Liver (tissue), 9 donors: Measurements from ENCODE around the gene HIVEP3. TPM values are rescaled to one million over a fixed set of nuclear protein-coding genes. Genes with fewer than 3 reads are reported as not detected.

ENCODE experiments used
- DNase-seq: peaks from one replicate; pipeline ENCODE4 v3.0.0-alpha.2; 2017; ENCODE audit warnings: low spot score
- H3K27ac ChIP-seq, 2 donors: one replicate each; pipeline ENCODE4 v1.7.0; 2013; ENCODE audit warnings: inconsistent platforms in 2 of 2, low read length in 2 of 2, control low read depth in 1 of 2, low read depth in 1 of 2, mild to moderate bottlenecking in 1 of 2
- H3K27me3 ChIP-seq, 4 donors: one replicate each; pipeline versions ENCODE4 v1.6.1 to v1.7.0; 2013; ENCODE audit warnings: low read length in 3 of 4, inconsistent platforms in 1 of 4, mild to moderate bottlenecking in 1 of 4, moderate library complexity in 1 of 4; ENCODE audit not compliant: control insufficient read depth in 4 of 4, insufficient read depth in 4 of 4
- H3K36me3 ChIP-seq, 4 donors: one replicate each; pipeline versions ENCODE4 v1.6.1 to v1.7.0; 2013; ENCODE audit warnings: low read length in 3 of 4, mild to moderate bottlenecking in 3 of 4, low read depth in 1 of 4, moderate library complexity in 1 of 4; ENCODE audit not compliant: control insufficient read depth in 4 of 4, insufficient read depth in 3 of 4
- H3K4me1 ChIP-seq, 4 donors: one replicate each; pipeline versions ENCODE4 v1.6.1 to v1.7.0; 2013; ENCODE audit warnings: low read length in 3 of 4, mild to moderate bottlenecking in 3 of 4, moderate library complexity in 1 of 4; ENCODE audit not compliant: control insufficient read depth in 4 of 4, insufficient read depth in 4 of 4
- H3K4me3 ChIP-seq, 3 donors: one replicate each; pipeline versions ENCODE4 v1.6.1 to v1.7.0; 2013; ENCODE audit warnings: low read length in 3 of 3, control low read depth in 1 of 3, low read depth in 1 of 3, mild to moderate bottlenecking in 1 of 3
- H3K9ac ChIP-seq, 2 donors: one replicate each; pipeline ENCODE4 v1.7.0; 2013; ENCODE audit warnings: low read length in 2 of 2, mild to moderate bottlenecking in 2 of 2, moderate library complexity in 2 of 2, control low read depth in 1 of 2, low read depth in 1 of 2
- H3K9me3 ChIP-seq, 4 donors: one replicate each; pipeline versions ENCODE4 v1.6.1 to v1.7.0; 2013; ENCODE audit warnings: low read length in 3 of 4; ENCODE audit not compliant: control insufficient read depth in 4 of 4
- ATF3 ChIP-seq: IDR thresholded peaks from 2 replicates; pipeline ENCODE4 v1.6.1; 2016; ENCODE audit warnings: antibody characterized with exemption
- CTCF ChIP-seq: fragments of 150-350 bp; IDR thresholded peaks from 2 replicates; pipeline ENCODE4 v1.5.1; 2017; ENCODE audit warnings: improper control_type of control experiment, low read depth, low read length; ENCODE audit not compliant: missing input control
- EGR1 ChIP-seq, 2 donors: IDR thresholded peaks; 2 replicates each; pipeline ENCODE4 v1.6.1; 2016 to 2018; ENCODE audit warnings: antibody characterized with exemption in 2 of 2, low read depth in 2 of 2
- FOXA1 ChIP-seq: IDR thresholded peaks from 2 replicates; pipeline ENCODE4 v1.6.1; 2016; ENCODE audit warnings: antibody characterized with exemption
- FOXA2 ChIP-seq: IDR thresholded peaks from 2 replicates; pipeline ENCODE4 v1.6.1; 2016; ENCODE audit warnings: antibody characterized with exemption
- GABPA ChIP-seq, 2 donors: IDR thresholded peaks in 1 of 2; conservative IDR thresholded peaks in 1 of 2; 2 replicates each; pipeline ENCODE4 v1.6.1; 2016; ENCODE audit warnings: antibody characterized with exemption in 2 of 2, mild to moderate bottlenecking in 1 of 2, moderate library complexity in 1 of 2
- HNF4A ChIP-seq, 2 donors: conservative IDR thresholded peaks; 2 replicates each; pipeline ENCODE4 v1.6.1; 2016; ENCODE audit warnings: antibody characterized with exemption in 2 of 2, mild to moderate bottlenecking in 2 of 2
- HNF4G ChIP-seq: IDR thresholded peaks from 2 replicates; pipeline ENCODE4 v1.6.1; 2016; ENCODE audit warnings: antibody characterized with exemption
- RAD21 ChIP-seq, 2 donors: IDR thresholded peaks; 2 replicates each; pipeline ENCODE4 v1.6.1; 2016; ENCODE audit warnings: antibody characterized with exemption in 2 of 2, mild to moderate bottlenecking in 2 of 2
- REST ChIP-seq: IDR thresholded peaks from 2 replicates; pipeline ENCODE4 v1.6.1; 2016; ENCODE audit warnings: antibody characterized with exemption, mild to moderate bottlenecking
- RXRA ChIP-seq, 2 donors: IDR thresholded peaks; 2 replicates each; pipeline ENCODE4 v1.6.1; 2017 to 2018; ENCODE audit warnings: antibody characterized with exemption in 2 of 2, mild to moderate bottlenecking in 1 of 2
- SP1 ChIP-seq: IDR thresholded peaks from 2 replicates; pipeline ENCODE4 v1.6.1; 2018; ENCODE audit warnings: antibody characterized with exemption, mild to moderate bottlenecking
- YY1 ChIP-seq: IDR thresholded peaks from 2 replicates; pipeline ENCODE4 v1.6.1; 2016; ENCODE audit warnings: antibody characterized with exemption, mild to moderate bottlenecking
- WGBS: extraction: QIAGEN DNeasy Blood & Tissue Kit; methylation state at CpG from one replicate; pipeline ENCODE4 v1.1.7; 2013; 5-methylcytosine and 5-hydroxymethylcytosine counted together
- polyA plus RNA-seq, 2 donors: library from polyadenylated mRNA; stranded (reverse) in 1 of 2; unstranded in 1 of 2; fragments of 200-250 nt in 1 of 2; fragments of >200 nt in 1 of 2; fragmentation: Nextera tagmentation in 1 of 2; extraction: Ambion mirVana in 1 of 2; gene quantifications; one replicate each; pipeline versions ENCODE4 v1.2.1 to v1.2.3, GENCODE V29; 2013 to 2015
- total RNA-seq, 2 donors: library from RNA; depleted of rRNA; stranded (reverse); fragments of >200 nt; gene quantifications; one replicate each; pipeline ENCODE4 v1.2.3, GENCODE V29; 2014
- TF ChIP-seq, protein P1 (sequence below): IDR thresholded peaks from 2 replicates; pipeline ENCODE4 v1.6.1; 2016; ENCODE audit warnings: antibody characterized with exemption
- donor health status: healthy.
- donor health status: healthy.
- donor health status: healthy.
- donor health status: healthy.
- donor health status: healthy.

Gene HIVEP3
- total and polyA plus RNA-seq, 4 donors, result 0.93 to 1.6 (median 1.4) TPM

- H3K27me3 ChIP-seq, result no peaks in the 10 kb centered on the region
- H3K36me3 ChIP-seq, result no peaks in the 10 kb centered on the region
- peaks cover 3 to 7% (median 5%) of the 10 kb centered on the region in 4 donors for H3K4me1 ChIP-seq
- H3K9ac ChIP-seq, result no peak overlapping the region
- 92% methylated on average over 9 of the region's 9 CpGs for WGBS
- TF ChIP-seq, protein P1, sequence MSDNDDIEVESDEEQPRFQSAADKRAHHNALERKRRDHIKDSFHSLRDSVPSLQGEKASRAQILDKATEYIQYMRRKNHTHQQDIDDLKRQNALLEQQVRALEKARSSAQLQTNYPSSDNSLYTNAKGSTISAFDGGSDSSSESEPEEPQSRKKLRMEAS, result no peak
- TF ChIP-seq EGR1 (IDR thresholded peaks at IDR 0.05; ENCODE audit: low read depth in 2 of 2) (no peak), GABPA (IDR thresholded peaks at IDR 0.05 in 1 of 2, conservative IDR thresholded peaks at IDR 0.05 in 1 of 2) (no peak), FOXA2 (no peak), REST (no peak), HNF4G (no peak), YY1 (no peak)
- no peak for DNase-seq
- no peak overlapping the region for H3K27ac ChIP-seq
- no peak overlapping the region for H3K4me3 ChIP-seq
- no peaks in the 10 kb centered on the region for H3K9me3 ChIP-seq
Observed at GRCh38 chr1:41493626-41494350, 424.9 kb downstream of the HIVEP3 start.

- Histone ChIP-seq H3K27ac (no peak overlapping the region), H3K4me1 (peaks cover 3 to 7% (median 5%) of the 10 kb centered on the region in 4 donors), H3K36me3 (no peaks in the 10 kb centered on the region), H3K27me3 (no peaks in the 10 kb centered on the region), H3K9ac (no peak overlapping the region), H3K4me3 (no peak overlapping the region), H3K9me3 (no peaks in the 10 kb centered on the region)
- no peak for DNase-seq
- WGBS, result 91% methylated on average over 5 of the region's 5 CpGs
- TF ChIP-seq YY1, result no peak
- no peak for TF ChIP-seq RXRA (IDR thresholded peaks at IDR 0.05)
- no peak for TF ChIP-seq REST
- TF ChIP-seq SP1, result no peak
- TF ChIP-seq HNF4A (conservative IDR thresholded peaks at IDR 0.05), result no peak
- no peak for TF ChIP-seq GABPA (IDR thresholded peaks at IDR 0.05 in 1 of 2, conservative IDR thresholded peaks at IDR 0.05 in 1 of 2)
- no peak for TF ChIP-seq CTCF
- no peak for TF ChIP-seq ATF3
- no peak for TF ChIP-seq RAD21 (IDR thresholded peaks at IDR 0.05)
- no peak for TF ChIP-seq FOXA1
Observed at GRCh38 chr1:41493117-41493536, 425.6 kb downstream of the HIVEP3 start.
